Duodenal mucosa (tissue), 2 donors: ENCODE results near the gene CX3CL1.

Experiments used
- H3K27ac ChIP-seq: one replicate; pipeline ENCODE4 v1.7.0; 2013; ENCODE audit warnings: low read depth, low read length
- H3K27me3 ChIP-seq, 2 donors: one replicate each; pipeline ENCODE4 v1.7.0; 2013; ENCODE audit warnings: low read length in 2 of 2, control low read depth in 1 of 2; ENCODE audit not compliant: insufficient read depth in 2 of 2, control insufficient read depth in 1 of 2
- H3K36me3 ChIP-seq, 2 donors: one replicate each; pipeline ENCODE4 v1.7.0; 2013; ENCODE audit warnings: low read length in 2 of 2, control low read depth in 1 of 2; ENCODE audit not compliant: insufficient read depth in 2 of 2, control insufficient read depth in 1 of 2
- H3K4me1 ChIP-seq, 2 donors: one replicate each; pipeline ENCODE4 v1.7.0; 2013; ENCODE audit warnings: low read length in 2 of 2, control low read depth in 1 of 2; ENCODE audit not compliant: insufficient read depth in 2 of 2, control insufficient read depth in 1 of 2
- H3K4me3 ChIP-seq, 2 donors: one replicate each; pipeline ENCODE4 v1.7.0; 2013; ENCODE audit warnings: low read length in 2 of 2, low read depth in 1 of 2
- H3K9ac ChIP-seq, 2 donors: one replicate each; pipeline ENCODE4 v1.7.0; 2013; ENCODE audit warnings: low read length in 2 of 2, low read depth in 1 of 2
- H3K9me3 ChIP-seq, 2 donors: one replicate each; pipeline ENCODE4 v1.7.0; 2013; ENCODE audit warnings: low read length in 2 of 2, control low read depth in 1 of 2; ENCODE audit not compliant: control insufficient read depth in 1 of 2

The CX3CL1 gene

DNA sequence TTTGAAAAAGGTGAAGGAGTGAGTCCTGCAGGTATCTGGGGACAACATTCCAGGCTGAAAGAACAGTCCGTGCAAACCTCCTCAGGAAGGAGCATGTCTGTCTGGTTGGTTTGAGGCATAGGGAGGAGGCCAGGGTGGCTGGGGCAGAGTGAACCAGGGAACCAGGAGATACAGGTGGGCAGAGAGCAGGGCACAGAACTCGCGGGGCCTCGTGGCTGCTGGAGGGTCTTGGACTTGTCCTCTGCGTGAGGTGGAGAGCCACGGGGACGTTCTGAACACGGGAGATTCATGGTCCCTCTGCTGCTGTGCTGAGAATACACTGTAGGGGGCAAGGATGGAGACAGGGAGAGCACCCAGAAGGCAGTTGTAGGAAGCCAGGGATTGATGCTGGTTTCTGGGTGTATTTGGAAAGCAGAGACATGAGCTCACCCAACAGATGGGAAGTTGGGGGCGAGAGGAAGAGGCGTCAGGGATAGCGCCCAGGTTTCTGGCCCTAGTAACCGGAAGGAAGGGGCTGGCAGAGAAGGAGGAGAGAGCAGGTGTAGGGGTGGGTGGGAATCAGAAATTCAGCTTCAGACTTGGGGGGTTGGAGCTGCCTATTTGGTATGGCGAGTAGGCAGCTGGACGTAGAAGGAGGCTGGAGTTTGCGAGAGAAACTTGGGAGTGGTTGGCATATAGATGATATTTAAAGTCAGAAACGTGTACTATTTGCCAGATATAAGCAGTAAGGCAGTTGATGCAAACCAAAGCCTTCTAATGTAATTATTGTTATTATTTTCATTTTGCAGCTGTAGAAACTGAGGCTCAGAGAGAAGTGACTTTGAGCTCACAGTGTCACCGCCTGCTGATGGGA lies 31.9 kb downstream of the CX3CL1 start, which contains the start of gene CCL17:
TSS of gene CCL17 (plus strand) at position 803 of the 853 bp plus-strand sequence. CDS start 9,166 bp downstream, outside the sequence.
- Histone ChIP-seq H3K4me3 (no peak within 1 kb of the TSS), H3K36me3 (no peaks in the 10 kb centered on the region), H3K4me1 (no peaks in the 10 kb centered on the region), H3K9me3 (no peaks in the 10 kb centered on the region), H3K27me3 (no peaks in the 10 kb centered on the region), H3K27ac (no peak within 1 kb of the TSS), H3K9ac (no peak within 1 kb of the TSS)

GRCh38 chr16:57405097-57405496 lies 32.8 kb downstream of the CX3CL1 start:
- Histone ChIP-seq H3K27me3 (no peaks in the 10 kb centered on the region), H3K9ac (no peak overlapping the region), H3K4me3 (no peak overlapping the region), H3K36me3 (no peaks in the 10 kb centered on the region), H3K4me1 (no peaks in the 10 kb centered on the region), H3K9me3 (no peaks in the 10 kb centered on the region), H3K27ac (no peak overlapping the region)

GRCh38 chr16:57406881-57407280 lies 34.6 kb downstream of the CX3CL1 start:
- Histone ChIP-seq H3K9me3 (no peaks in the 10 kb centered on the region), H3K4me1 (no peaks in the 10 kb centered on the region), H3K9ac (no peak overlapping the region), H3K4me3 (no peak overlapping the region), H3K36me3 (no peaks in the 10 kb centered on the region), H3K27ac (no peak overlapping the region), H3K27me3 (no peaks in the 10 kb centered on the region)

GRCh38 chr16:57407521-57408353 lies 35.4 kb downstream of the CX3CL1 start:
- Histone ChIP-seq H3K9me3 (no peaks in the 10 kb centered on the region), H3K36me3 (no peaks in the 10 kb centered on the region), H3K27ac (no peak overlapping the region), H3K4me3 (no peak overlapping the region), H3K9ac (no peak overlapping the region), H3K4me1 (no peaks in the 10 kb centered on the region), H3K27me3 (no peaks in the 10 kb centered on the region)

- no peaks in the 10 kb centered on the region for H3K27me3 ChIP-seq
- H3K4me3 ChIP-seq = no peak overlapping the region
- H3K36me3 ChIP-seq = no peaks in the 10 kb centered on the region
- no peak overlapping the region for H3K9ac ChIP-seq
- no peaks in the 10 kb centered on the region for H3K9me3 ChIP-seq
- no peaks in the 10 kb centered on the region for H3K4me1 ChIP-seq
- no peak overlapping the region for H3K27ac ChIP-seq
Observed at GRCh38 chr16:57409065-57409464, 36.8 kb downstream of the CX3CL1 start.

GRCh38 chr16:57409870-57410587 lies 37.7 kb downstream of the CX3CL1 start:
- H3K9me3 ChIP-seq = no peaks in the 10 kb centered on the region
- no peak overlapping the region for H3K4me3 ChIP-seq
- no peaks in the 10 kb centered on the region for H3K4me1 ChIP-seq
- H3K27ac ChIP-seq = no peak overlapping the region
- no peaks in the 10 kb centered on the region for H3K36me3 ChIP-seq
- no peak overlapping the region for H3K9ac ChIP-seq
- H3K27me3 ChIP-seq = no peaks in the 10 kb centered on the region

GRCh38 chr16:57411362-57411976 lies 39.2 kb downstream of the CX3CL1 start:
- Histone ChIP-seq H3K27me3 (no peaks in the 10 kb centered on the region), H3K9me3 (no peaks in the 10 kb centered on the region), H3K4me1 (peaks cover 0 to 2% of the 10 kb centered on the region in 2 donors)

GRCh38 chr16:57412584-57412983 lies 40.3 kb downstream of the CX3CL1 start:
- H3K27ac ChIP-seq = no peak overlapping the region
- H3K36me3 ChIP-seq = no peaks in the 10 kb centered on the region
- H3K4me1 ChIP-seq = peaks cover 9 to 11% of the 10 kb centered on the region in 2 donors
- no peaks in the 10 kb centered on the region for H3K27me3 ChIP-seq
- H3K4me3 ChIP-seq = no peak overlapping the region
- H3K9me3 ChIP-seq = no peaks in the 10 kb centered on the region
- H3K9ac ChIP-seq = no peak overlapping the region

More at GRCh38 chr16:57411362-57411976, 39.2 kb downstream of the CX3CL1 start:
- Histone ChIP-seq H3K9ac (no peak overlapping the region), H3K27ac (no peak overlapping the region), H3K4me3 (no peak overlapping the region), H3K36me3 (no peaks in the 10 kb centered on the region)

GRCh38 chr16:57413301-57413730 lies 41.0 kb downstream of the CX3CL1 start:
- no peaks in the 10 kb centered on the region for H3K27me3 ChIP-seq
- peaks cover 9 to 15% of the 10 kb centered on the region in 2 donors for H3K4me1 ChIP-seq

More at GRCh38 chr16:57413301-57413730, 41.0 kb downstream of the CX3CL1 start:
- Histone ChIP-seq H3K9ac (no peak overlapping the region), H3K4me3 (no peak overlapping the region), H3K27ac (no peak overlapping the region), H3K36me3 (no peaks in the 10 kb centered on the region), H3K9me3 (no peaks in the 10 kb centered on the region)
